OCI-LY3 (cell line): ENCODE results near the gene FBLN7.

Source experiments
- H2AFZ ChIP-seq: fragments of 200-600, 300-600 bp; shearing (Covaris generic); 2 replicates; pipeline ENCODE4 v1.6.0; 2014; ENCODE audit warnings: antibody characterized with exemption, low read depth, low read length
- H3K27ac ChIP-seq: fragments of 200-600, 300-600 bp; sonication (generic); 2 replicates; pipeline ENCODE4 v1.5.1; 2014; ENCODE audit warnings: mild to moderate bottlenecking, low read length, moderate library complexity, mixed read lengths
- H3K27me3 ChIP-seq: fragments of 200-600, 300-600 bp; sonication (generic); 2 replicates; pipeline ENCODE4 v1.6.1; 2014; ENCODE audit warnings: low read depth, low read length, mixed read lengths
- H3K36me3 ChIP-seq: fragments of 200-600, 300-600 bp; sonication (generic); replicated peaks from 2 replicates; pipeline ENCODE3; 2014; ENCODE audit warnings: low read depth, low read length, mixed read lengths
- H3K4me1 ChIP-seq: fragments of 300-600, 200-600 bp; sonication (generic); 2 replicates; pipeline ENCODE4 v1.6.1; 2014; ENCODE audit warnings: low read length, mixed read lengths
- H3K4me2 ChIP-seq: fragments of 200-600, 300-600 bp; sonication (generic); 2 replicates; pipeline ENCODE4 v1.6.1; 2014; ENCODE audit warnings: low read length, mixed read lengths
- H3K4me3 ChIP-seq: fragments of 300-600, 200-600 bp; sonication (generic); 2 replicates; pipeline ENCODE4 v1.5.1; 2014; ENCODE audit warnings: antibody characterized with exemption, mild to moderate bottlenecking, low read length, moderate library complexity
- H3K79me2 ChIP-seq: fragments of 300-600, 200-600 bp; shearing (Covaris generic); 2 replicates; pipeline ENCODE4 v1.6.1; 2014; ENCODE audit warnings: mild to moderate bottlenecking, low read length, mixed read lengths
- H3K9ac ChIP-seq: fragments of 300-600, 200-600 bp; shearing (Covaris generic); 2 replicates; pipeline ENCODE4 v1.6.0; 2014; ENCODE audit warnings: mild to moderate bottlenecking, low read length, moderate library complexity
- H3K9me3 ChIP-seq: fragments of 200-600, 300-600 bp; shearing (Covaris generic); 2 replicates; pipeline ENCODE4 v1.6.1; 2014; ENCODE audit warnings: low read length, mixed read lengths; ENCODE audit not compliant: insufficient read depth
- H4K20me1 ChIP-seq: fragments of 200-600, 300-600 bp; sonication (generic); 2 replicates; pipeline ENCODE4 v1.6.1; 2016; ENCODE audit warnings: low read length, mixed read lengths; ENCODE audit not compliant: insufficient read depth
- CTCF ChIP-seq: fragments of 200-600, 300-600 bp; sonication (generic); IDR thresholded peaks from 2 replicates; pipeline ENCODE4 v1.5.1; 2014; ENCODE audit warnings: antibody characterized with exemption, low read length, low read depth
- EZH2phosphoT487 ChIP-seq: fragments of 200-600 bp; shearing (Covaris generic); IDR thresholded peaks from 2 replicates; pipeline ENCODE4 v1.6.1; 2018; ENCODE audit warnings: antibody characterized with exemption, mixed run types, low read depth

FBLN7 gene

DNA sequence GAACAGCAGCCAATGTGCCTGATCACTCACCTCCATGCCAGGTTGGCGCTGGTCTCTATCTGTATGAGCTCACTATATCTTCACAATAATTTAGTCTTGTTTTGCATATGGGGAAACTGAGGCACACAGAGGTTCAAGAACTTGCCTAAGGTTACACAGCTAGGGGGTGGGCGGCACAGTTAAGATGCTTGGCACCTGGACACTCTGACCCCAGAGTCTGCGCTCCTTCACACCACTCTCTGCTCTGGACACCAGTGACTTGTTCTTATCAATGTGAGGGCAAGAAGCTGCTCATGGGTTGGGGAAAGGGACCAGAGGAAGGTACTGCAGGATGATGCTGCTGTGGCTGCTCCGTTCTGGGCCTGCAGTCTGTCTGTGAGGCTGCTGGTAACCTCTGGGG is 27.1 kb downstream of the FBLN7 start:
- H3K27me3 ChIP-seq = no peaks in the 10 kb centered on the region
- H3K9me3 ChIP-seq = no peaks in the 10 kb centered on the region
- no peaks in the 10 kb centered on the region for H3K4me1 ChIP-seq
- no peak overlapping the region for H3K4me3 ChIP-seq
- H2AFZ ChIP-seq = no peak overlapping the region
- no peak overlapping the region for H3K27ac ChIP-seq
- H3K79me2 ChIP-seq = no peaks in the 10 kb centered on the region
- no peak for TF ChIP-seq EZH2phosphoT487
- TF ChIP-seq CTCF = no peak
- H3K36me3 ChIP-seq = no peaks in the 10 kb centered on the region
- H3K4me2 ChIP-seq = no peak overlapping the region
- no peak overlapping the region for H3K9ac ChIP-seq
- H4K20me1 ChIP-seq = no peaks in the 10 kb centered on the region

- no peak overlapping the region for H3K4me2 ChIP-seq
- no peaks in the 10 kb centered on the region for H3K27me3 ChIP-seq
- no peaks in the 10 kb centered on the region for H3K9me3 ChIP-seq
- H3K79me2 ChIP-seq = no peaks in the 10 kb centered on the region
- no peaks in the 10 kb centered on the region for H3K36me3 ChIP-seq
- H3K9ac ChIP-seq = no peak overlapping the region
- H2AFZ ChIP-seq = no peak overlapping the region
- H4K20me1 ChIP-seq = no peaks in the 10 kb centered on the region
- no peak overlapping the region for H3K4me3 ChIP-seq
- no peak overlapping the region for H3K27ac ChIP-seq
- no peaks in the 10 kb centered on the region for H3K4me1 ChIP-seq
- TF ChIP-seq CTCF (no peak), EZH2phosphoT487 (no peak)
Measured at GRCh38 chr2:112166806-112167499, 28.8 kb downstream of the FBLN7 start.

- H4K20me1 ChIP-seq = no peaks in the 10 kb centered on the region
- H3K9me3 ChIP-seq = no peaks in the 10 kb centered on the region
- no peaks in the 10 kb centered on the region for H3K27me3 ChIP-seq
- no peak overlapping the region for H3K4me2 ChIP-seq
- TF ChIP-seq EZH2phosphoT487 (no peak), CTCF (no peak)
- no peak overlapping the region for H3K27ac ChIP-seq
- H3K79me2 ChIP-seq = no peaks in the 10 kb centered on the region
- no peaks in the 10 kb centered on the region for H3K36me3 ChIP-seq
- no peak overlapping the region for H2AFZ ChIP-seq
- H3K4me3 ChIP-seq = no peak overlapping the region
- peaks cover 9% of the 10 kb centered on the region for H3K4me1 ChIP-seq
- no peak overlapping the region for H3K9ac ChIP-seq
Measured at GRCh38 chr2:112168422-112169124, 30.4 kb downstream of the FBLN7 start.

GRCh38 chr2:112170495-112170894 is 32.3 kb downstream of the FBLN7 start:
- Histone ChIP-seq H3K9ac (no peak overlapping the region), H3K9me3 (no peaks in the 10 kb centered on the region), H3K4me1 (peaks cover 20% of the 10 kb centered on the region), H3K79me2 (no peaks in the 10 kb centered on the region), H3K27ac (no peak overlapping the region), H3K4me3 (no peak overlapping the region), H3K27me3 (no peaks in the 10 kb centered on the region), H2AFZ (no peak overlapping the region), H4K20me1 (no peaks in the 10 kb centered on the region), H3K4me2 (no peak overlapping the region), H3K36me3 (no peaks in the 10 kb centered on the region)
- no peak for TF ChIP-seq CTCF
- no peak for TF ChIP-seq EZH2phosphoT487
